Nephron (organoid): ENCODE measurements around the gene CKS1B.
A peak's percentile ranks its signal among the peaks of the same experiment; 100 is the strongest.
"Not testable (repeated sequence)": the region's sequence is repeated elsewhere in the genome, so short reads cannot be mapped to it uniquely, and the experiment has no call there.

Experiments used
- H3K27ac Mint-ChIP-seq, 3 experiments: 2 replicates each; pipeline ENCODE4 v1.8.0; 2020; ENCODE audit warnings: mixed read lengths in 3 of 3, mild to moderate bottlenecking in 2 of 3, moderate library complexity in 1 of 3
- H3K27me3 Mint-ChIP-seq: 2 replicates; pipeline ENCODE4 v1.8.0; 2021; ENCODE audit warnings: low read depth, mild to moderate bottlenecking, moderate library complexity, mixed read lengths
- H3K36me3 Mint-ChIP-seq: 2 replicates; pipeline ENCODE4 v1.8.0; 2020; ENCODE audit warnings: low read depth, mixed read lengths
- H3K4me1 Mint-ChIP-seq: 2 replicates; pipeline ENCODE4 v1.8.0; 2020; ENCODE audit warnings: mixed read lengths
- H3K4me3 Mint-ChIP-seq, 3 experiments: 2 replicates each; pipeline ENCODE4 v1.8.0; 2020; ENCODE audit warnings: mild to moderate bottlenecking in 3 of 3, mixed read lengths in 3 of 3, moderate library complexity in 2 of 3
- H3K9me3 Mint-ChIP-seq: 2 replicates; pipeline ENCODE4 v1.8.0; 2020; ENCODE audit warnings: mixed read lengths
- TF ChIP-seq, protein P1 (sequence below), 3 experiments: fragments of 200-600 bp; sonication (generic); IDR thresholded peaks; one replicate each; pipeline ENCODE4 v1.5.0; 2021; ENCODE audit warnings: antibody characterized with exemption in 3 of 3; ENCODE audit not compliant: unreplicated experiment in 3 of 3

The CKS1B gene

GRCh38 chr1:154992721-154993571, 18.5 kb downstream of the CKS1B start:
- Mint-ChIP-seq H3K4me1 (peaks cover 15% of the 10 kb centered on the region), H3K9me3 (no peaks in the 10 kb centered on the region), H3K36me3 (peaks cover 15% of the 10 kb centered on the region), H3K4me3 (no peak overlapping the region), H3K27ac (no peak overlapping the region), H3K27me3 (no peaks in the 10 kb centered on the region)
- TF ChIP-seq, protein P1, sequence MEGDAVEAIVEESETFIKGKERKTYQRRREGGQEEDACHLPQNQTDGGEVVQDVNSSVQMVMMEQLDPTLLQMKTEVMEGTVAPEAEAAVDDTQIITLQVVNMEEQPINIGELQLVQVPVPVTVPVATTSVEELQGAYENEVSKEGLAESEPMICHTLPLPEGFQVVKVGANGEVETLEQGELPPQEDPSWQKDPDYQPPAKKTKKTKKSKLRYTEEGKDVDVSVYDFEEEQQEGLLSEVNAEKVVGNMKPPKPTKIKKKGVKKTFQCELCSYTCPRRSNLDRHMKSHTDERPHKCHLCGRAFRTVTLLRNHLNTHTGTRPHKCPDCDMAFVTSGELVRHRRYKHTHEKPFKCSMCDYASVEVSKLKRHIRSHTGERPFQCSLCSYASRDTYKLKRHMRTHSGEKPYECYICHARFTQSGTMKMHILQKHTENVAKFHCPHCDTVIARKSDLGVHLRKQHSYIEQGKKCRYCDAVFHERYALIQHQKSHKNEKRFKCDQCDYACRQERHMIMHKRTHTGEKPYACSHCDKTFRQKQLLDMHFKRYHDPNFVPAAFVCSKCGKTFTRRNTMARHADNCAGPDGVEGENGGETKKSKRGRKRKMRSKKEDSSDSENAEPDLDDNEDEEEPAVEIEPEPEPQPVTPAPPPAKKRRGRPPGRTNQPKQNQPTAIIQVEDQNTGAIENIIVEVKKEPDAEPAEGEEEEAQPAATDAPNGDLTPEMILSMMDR (IDR thresholded peaks at IDR 0.05; ENCODE audit: unreplicated experiment in 3 of 3), result no peak

GRCh38 chr1:154993572-154994268, 19.2 kb downstream of the CKS1B start, which contains the start of gene LENEP:
Gene LENEP, plus strand, starts transcription at chr1:154993586. Its CDS starts 22 bp downstream, at chr1:154993608.
- TF ChIP-seq, protein P1 (IDR thresholded peaks at IDR 0.05; ENCODE audit: unreplicated experiment in 3 of 3), result no peak
- Mint-ChIP-seq H3K4me3 (no peak within 1 kb of the TSS), H3K4me1 (peaks cover 15% of the 10 kb centered on the region), H3K9me3 (no peaks in the 10 kb centered on the region), H3K27me3 (no peaks in the 10 kb centered on the region), H3K36me3 (peaks cover 9% of the 10 kb centered on the region), H3K27ac (no peak within 1 kb of the TSS)

- Mint-ChIP-seq H3K4me1 (peaks cover 16% of the 10 kb centered on the region), H3K36me3 (peaks cover 4% of the 10 kb centered on the region), H3K9me3 (no peaks in the 10 kb centered on the region), H3K27ac (no peak overlapping the region), H3K27me3 (no peaks in the 10 kb centered on the region), H3K4me3 (no peak overlapping the region)
- TF ChIP-seq, protein P1 (IDR thresholded peaks at IDR 0.05; ENCODE audit: unreplicated experiment in 3 of 3), result no peak
Measured at GRCh38 chr1:154994269-154994587, 19.7 kb downstream of the CKS1B start.

DNA sequence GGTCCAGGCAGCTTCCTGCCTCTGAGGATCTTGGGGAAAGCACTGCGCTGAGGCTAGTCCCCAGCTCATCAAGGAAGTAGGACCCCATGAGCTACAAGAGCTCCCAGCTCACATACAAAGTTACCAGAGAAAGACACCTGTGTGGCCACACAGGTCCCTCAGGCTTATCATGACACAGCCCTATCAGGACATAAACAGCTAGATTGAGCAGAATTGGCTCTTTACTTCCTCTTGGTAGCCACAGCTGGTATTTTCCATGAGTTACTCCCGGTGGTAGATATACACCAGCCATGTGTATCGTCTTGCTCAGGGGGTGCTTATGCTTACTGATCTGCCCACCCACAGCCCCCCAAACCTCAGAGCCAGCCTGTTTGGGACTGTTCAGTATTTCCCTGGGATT, 20.1 kb downstream of the CKS1B start:
- Mint-ChIP-seq H3K27ac (peak overlapping the region in 1 of 3 experiments; percentile 19), H3K9me3 (no peaks in the 10 kb centered on the region), H3K36me3 (peaks cover 3% of the 10 kb centered on the region), H3K4me3 (no peak overlapping the region), H3K27me3 (no peaks in the 10 kb centered on the region), H3K4me1 (peaks cover 16% of the 10 kb centered on the region)
- TF ChIP-seq, protein P1 (IDR thresholded peaks at IDR 0.05; ENCODE audit: unreplicated experiment in 3 of 3), result no peak

- H3K4me3 Mint-ChIP-seq, result peak overlapping the region in 2 of 3 experiments; percentile 5 to 6
- not testable (repeated sequence) for H3K9me3 Mint-ChIP-seq, H3K36me3 Mint-ChIP-seq, H3K27me3 Mint-ChIP-seq
- H3K27ac Mint-ChIP-seq, result peak overlapping the region in 2 of 3 experiments; percentile 5 to 32
- TF ChIP-seq, protein P1 (IDR thresholded peaks at IDR 0.05; ENCODE audit: unreplicated experiment in 3 of 3), result peak in 1 of 3 experiments; percentile 50
- peaks cover 24% of the 10 kb centered on the region for H3K4me1 Mint-ChIP-seq
Measured at GRCh38 chr1:154995301-154995983, 21.0 kb downstream of the CKS1B start.
